GM21737 (cell line): ENCODE measurements around the gene PRC1.
A peak's percentile ranks its signal among the peaks of the same experiment; 100 is the strongest.

ENCODE experiments used
- ATAC-seq: cut with Tn5 transposase; IDR thresholded peaks from one replicate; pipeline ENCODE4 v1.9.1; 2021; ENCODE audit warnings: mild to moderate bottlenecking, moderate library complexity; ENCODE audit not compliant: unreplicated experiment

Gene PRC1

DNA sequence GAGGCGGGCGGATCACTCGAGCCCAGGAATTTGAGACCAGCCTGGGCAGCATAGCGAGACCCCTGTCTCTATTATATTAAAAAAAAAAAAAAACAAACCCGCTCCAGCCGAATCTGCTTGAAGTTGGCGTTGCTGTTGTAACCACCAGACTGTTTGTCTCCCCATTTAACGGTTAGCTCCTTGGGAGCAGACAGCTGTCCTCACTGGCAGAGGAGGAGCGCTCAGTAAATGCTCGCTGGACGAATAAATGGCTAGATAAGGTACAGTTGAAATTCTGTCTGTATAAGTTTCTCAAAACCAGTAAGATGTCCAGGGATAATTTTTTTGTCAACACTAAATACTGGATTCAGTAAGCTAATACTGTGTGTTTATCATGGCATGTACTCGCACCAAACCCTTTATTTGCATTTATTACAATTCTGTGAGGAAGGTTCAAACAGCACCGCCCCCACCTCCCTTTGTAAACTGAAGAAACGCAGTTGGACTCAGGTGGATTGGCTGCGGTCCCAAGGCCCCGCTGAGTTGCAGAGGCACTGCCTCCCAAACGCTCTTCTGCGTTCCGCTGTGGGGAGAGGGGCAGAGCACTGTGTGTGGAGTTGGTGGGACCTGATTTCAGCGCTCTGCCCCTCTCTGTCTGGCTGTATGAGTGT is 38.6 kb downstream of the PRC1 start:
- no peak for ATAC-seq

- ATAC-seq = peak; percentile 89
These were observed 39.4 kb downstream of the PRC1 start, which contains the start of gene RCCD1 for GRCh38 chr15:90954712-90955623. TSS of gene RCCD1 (plus strand) at chr15:90954884. CDS start at chr15:90956735, 1,851 bp downstream.

DNA sequence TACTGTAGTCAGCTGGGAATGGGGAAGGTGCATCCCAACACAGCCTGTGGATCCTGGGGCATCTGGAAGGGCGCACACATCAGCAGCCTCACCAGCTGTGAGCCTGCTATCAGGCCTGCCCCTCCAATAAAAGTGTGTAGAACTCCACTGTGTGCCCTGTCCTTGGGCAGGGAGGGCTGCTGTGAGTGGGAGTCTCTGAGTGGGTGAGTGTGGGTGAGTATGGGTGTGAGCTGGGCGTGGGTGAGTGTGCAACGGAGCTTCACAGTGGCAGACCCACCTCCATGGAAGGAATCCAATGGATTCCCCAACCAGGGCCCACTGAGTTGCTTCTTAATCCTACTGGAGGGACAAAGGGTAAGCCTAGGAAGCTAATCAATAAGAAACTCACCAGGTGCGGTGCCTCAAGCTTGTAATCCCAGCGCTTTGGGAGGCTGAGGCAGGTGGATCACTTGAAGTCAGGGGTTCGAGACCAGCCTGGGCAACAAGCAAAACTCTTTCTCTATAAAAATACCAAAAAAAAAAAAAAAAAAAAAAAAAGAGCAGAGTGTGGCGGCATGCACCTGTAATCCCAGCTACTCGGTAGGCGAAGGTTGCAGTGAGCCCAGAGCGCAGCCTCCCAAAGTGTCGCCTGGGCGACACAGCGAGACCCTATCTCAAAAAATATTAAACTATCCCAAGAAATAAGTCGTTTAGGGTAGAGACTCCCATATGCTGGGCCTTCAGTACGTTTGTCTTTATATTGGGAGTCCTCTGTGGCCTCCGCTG is 40.2 kb downstream of the PRC1 start:
- ATAC-seq = no peak

DNA sequence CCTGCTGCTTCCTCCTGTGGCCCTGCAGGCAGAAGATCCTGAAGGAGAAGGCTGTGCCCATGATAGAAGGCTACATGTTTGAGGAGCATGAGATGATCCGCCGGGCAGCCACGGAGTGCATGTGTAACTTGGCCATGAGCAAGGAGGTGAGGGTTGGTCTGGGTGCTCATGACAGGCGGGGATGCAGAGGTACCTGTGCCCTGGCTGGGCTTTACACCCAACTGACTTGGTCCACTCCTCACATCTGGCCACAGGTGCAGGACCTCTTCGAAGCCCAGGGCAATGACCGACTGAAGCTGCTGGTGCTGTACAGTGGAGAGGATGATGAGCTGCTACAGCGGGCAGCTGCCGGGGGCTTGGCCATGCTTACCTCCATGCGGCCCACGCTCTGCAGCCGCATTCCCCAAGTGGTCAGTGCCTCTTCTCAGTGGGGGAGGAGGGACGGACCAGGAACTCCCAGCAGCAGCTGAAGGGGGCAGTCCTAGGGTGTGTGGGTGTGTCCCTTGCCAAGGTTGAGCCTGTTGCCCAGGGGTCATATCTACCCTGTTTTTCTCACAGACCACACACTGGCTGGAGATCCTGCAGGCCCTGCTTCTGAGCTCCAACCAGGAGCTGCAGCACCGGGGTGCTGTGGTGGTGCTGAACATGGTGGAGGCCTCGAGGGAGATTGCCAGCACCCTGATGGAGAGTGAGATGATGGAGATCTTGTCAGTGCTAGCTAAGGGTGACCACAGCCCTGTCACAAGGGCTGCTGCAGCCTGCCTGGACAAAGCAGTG is 41.2 kb downstream of the PRC1 start:
- ATAC-seq = no peak

DNA sequence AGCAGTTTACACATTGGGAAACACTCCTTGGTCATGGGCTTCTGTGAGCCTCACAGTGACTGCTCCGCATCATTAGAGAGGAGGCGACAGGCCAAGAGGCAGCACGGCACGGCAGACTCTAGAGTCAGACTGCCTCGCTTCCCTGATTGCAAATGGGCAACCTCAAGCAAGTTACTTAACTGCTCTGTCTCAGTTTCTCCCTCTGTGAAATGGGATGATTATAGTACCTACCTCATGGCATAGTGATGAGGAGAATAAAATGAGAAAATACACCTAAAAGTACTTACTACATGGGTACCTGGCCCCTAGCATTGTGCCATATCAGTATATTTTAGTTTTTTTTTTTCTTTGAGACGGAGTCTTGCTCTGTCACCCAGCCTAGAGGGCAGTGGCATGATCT is 43.7 kb downstream of the PRC1 start:
- ATAC-seq = no peak

DNA sequence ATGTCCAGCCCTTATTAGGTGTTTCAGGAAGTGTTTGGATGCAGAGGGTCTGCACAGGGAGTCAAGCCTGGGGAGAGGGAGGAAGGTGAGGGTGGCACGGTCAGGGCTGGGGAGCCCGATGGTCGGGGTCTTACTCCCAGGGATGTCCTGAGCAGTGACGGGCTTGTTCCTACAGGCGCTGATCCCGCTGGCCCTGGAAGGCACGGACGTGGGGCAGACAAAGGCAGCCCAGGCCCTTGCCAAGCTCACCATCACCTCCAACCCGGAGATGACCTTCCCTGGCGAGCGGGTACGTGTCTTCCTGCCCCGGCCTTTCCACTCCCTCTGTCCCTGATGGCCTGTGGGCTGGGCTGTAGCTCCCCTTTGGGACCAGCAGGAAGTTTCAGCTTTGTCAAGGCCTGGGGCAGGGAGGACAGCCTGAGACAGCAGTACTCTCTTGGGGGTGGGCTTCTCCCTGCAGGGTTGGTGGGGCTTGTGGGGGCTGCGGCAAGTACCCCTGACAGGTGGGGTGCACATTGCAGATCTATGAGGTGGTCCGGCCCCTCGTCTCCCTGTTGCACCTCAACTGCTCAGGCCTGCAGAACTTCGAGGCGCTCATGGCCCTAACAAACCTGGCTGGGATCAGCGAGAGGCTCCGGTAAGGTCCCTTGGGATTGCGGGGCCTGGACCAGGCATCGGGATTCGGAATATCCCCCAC is 44.2 kb downstream of the PRC1 start:
- no peak for ATAC-seq

DNA sequence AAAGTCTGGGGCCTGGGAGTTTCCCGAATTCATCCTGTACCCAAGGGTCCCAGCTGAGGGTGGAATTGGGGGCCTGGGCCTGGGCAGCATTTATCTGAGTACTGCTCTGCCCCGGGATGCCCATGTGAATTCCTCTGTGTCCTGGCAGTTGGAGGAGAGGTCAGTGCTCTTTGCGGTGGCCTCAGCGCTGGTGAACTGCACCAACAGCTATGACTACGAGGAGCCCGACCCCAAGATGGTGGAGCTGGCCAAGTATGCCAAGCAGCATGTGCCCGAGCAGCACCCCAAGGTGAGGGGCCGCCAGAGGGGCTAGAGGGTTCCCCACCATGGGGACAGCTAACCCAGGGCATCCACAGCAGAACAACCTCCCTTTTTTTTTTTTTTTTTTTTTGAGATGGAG is 45.8 kb downstream of the PRC1 start:
- ATAC-seq = no peak

GRCh38 chr15:90947577-90948357 is 46.6 kb downstream of the PRC1 start:
- no peak for ATAC-seq

- no peak for ATAC-seq
These were observed 47.3 kb downstream of the PRC1 start for GRCh38 chr15:90946941-90947576.

- no peak for ATAC-seq
These were observed 47.8 kb downstream of the PRC1 start for GRCh38 chr15:90946538-90946937.

- no peak for ATAC-seq
These were observed 49.2 kb downstream of the PRC1 start for GRCh38 chr15:90945091-90945490.

DNA sequence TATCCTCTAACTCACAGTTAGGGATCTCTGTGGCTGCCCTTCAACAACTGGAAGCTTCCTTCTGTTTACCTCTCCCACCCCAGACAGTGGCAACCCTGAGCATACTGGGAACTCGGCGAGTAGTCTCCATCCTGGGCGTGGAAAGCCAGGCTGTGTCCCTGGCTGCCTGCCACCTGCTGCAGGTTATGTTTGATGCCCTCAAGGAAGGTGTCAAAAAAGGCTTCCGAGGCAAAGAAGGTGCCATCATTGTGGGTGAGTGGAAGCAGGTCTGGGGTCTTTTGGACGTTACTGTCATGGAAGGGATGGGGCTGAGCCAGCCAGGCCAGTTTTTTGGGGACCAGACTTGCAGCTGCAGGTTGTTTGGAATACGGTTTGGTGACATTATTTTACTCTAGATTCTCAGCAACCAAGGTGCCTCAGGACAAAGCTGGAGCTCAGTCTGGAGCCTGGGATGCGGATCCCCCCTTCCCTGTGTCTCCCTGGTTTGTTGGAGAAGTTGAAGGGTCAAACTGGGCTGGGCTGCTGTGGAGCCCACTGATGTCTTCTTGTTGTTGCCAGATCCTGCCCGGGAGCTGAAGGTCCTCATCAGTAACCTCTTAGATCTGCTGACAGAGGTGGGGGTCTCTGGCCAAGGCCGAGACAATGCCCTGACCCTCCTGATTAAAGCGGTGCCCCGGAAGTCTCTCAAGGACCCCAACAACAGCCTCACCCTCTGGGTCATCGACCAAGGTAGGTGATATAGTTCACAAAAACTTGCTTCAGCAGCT is 51.8 kb downstream of the PRC1 start:
- ATAC-seq = no peak

- no peak for ATAC-seq
These were observed 53.3 kb downstream of the PRC1 start for GRCh38 chr15:90941038-90941437.

DNA sequence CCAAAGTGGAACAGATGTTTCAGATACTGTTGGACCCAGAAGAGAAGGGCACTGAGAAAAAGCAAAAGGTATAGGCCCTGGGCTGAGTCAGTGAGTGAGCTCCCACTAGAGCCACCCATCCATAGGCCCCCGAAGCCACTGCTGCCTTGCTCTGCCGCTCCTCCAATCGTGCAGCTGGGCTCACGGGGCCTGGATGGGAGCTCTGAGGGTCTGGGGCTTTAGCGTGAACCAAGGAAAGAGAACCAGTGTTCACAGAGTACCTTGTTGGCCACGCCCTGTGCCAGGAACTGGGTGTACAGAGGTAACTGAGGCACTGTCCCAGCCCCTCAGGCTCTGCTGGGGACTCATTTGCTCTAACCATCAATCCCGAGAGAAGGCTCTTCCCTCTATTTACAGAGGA is 54.6 kb downstream of the PRC1 start:
- ATAC-seq = no peak

DNA sequence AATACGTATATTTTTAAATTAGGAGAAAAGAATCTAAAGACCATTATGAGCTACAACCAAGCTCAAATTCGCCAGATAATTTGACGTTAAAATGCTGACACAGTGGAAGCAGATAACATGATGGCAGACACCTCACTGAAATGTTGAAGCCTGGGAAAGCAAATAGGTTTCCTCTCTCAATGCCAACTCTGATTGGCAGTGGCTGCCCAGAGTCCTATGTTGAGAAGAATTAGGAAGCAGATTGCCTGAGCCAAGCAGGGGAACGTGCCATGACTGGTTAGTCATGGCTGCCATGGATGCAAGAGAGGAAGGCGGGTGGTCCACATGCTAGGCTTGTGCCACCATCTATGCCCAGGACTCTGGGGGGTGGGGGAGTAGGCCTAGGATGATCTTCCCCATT is 56.1 kb downstream of the PRC1 start:
- no peak for ATAC-seq

DNA sequence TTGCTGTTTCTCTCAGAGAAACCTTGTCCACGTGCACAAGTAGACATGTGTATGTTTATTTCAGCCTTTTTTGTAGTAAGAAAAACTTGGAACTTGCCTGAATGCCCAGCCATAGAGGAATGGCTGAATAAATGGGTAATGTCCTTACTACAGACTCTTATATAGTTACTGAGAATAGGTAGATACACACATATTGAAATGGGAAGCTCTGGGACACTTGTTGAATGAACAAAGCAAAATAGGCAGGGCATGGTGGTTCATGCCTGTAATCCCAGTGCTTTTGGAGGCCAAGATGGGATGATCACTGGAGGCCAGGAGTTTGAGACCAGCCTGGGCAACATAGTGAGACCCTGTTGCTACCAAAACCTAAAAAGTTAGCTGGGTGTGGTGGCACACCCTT is 57.5 kb downstream of the PRC1 start:
- no peak for ATAC-seq

DNA sequence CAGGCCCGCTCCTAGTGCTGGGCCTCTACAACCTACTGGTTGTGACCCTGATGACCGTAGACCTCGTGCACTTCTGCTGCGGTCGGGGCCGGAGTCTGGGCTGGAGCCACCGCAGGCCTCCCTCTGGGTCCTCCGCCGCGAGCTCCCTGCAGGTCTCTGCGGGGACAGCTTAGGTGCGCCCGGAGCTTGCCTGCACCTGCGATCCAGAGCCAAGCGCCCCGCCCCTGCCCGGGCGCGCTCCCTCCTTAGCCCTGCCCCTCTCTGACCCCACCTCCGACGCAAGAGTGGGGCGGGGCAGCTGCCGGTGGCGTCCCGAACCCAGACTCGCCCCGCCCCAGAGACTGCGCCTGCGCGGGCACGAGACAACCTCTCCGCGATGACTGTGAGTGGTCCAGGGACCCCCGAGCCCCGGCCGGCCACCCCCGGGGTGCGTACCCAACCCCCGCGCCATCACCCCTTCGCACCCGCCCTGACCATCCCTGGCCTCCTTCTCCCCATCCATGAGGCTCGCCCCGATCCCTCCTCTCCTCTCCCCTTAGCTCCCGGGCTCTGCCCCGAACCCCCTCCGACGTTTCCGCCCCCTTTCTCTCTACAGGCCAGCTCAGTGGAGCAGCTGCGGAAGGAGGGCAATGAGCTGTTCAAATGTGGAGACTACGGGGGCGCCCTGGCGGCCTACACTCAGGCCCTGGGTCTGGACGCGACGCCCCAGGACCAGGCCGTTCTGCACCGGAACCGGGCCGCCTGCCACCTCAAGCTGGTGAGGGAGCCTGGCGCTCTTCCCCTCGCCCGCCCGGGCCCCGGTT is 59.2 kb downstream of the PRC1 start, which contains the start of gene UNC45A:
UNC45A (plus strand) TSS at position 337 of the 803 bp plus-strand sequence; CDS start at position 377, 40 bp downstream.
- peak; percentile 57 for ATAC-seq
